ENCODE data around the gene C11orf58. TPM values are rescaled to one million over a fixed set of nuclear protein-coding genes. Genes with fewer than 3 reads are reported as not detected.

Gene C11orf58
- total RNA-seq, 1 donor from 2014 or later = 40.9 TPM

GRCh38 chr11:16773981-16774935 lies 35.8 kb downstream of the C11orf58 start:
- intact Hi-C loops (cut with DNase I) = no loop called here
- no peak for DNase-seq (ENCODE audit: low spot score in 2 of 2)
- H3K27me3 ChIP-seq = no peaks in the 10 kb centered on the region

DNA sequence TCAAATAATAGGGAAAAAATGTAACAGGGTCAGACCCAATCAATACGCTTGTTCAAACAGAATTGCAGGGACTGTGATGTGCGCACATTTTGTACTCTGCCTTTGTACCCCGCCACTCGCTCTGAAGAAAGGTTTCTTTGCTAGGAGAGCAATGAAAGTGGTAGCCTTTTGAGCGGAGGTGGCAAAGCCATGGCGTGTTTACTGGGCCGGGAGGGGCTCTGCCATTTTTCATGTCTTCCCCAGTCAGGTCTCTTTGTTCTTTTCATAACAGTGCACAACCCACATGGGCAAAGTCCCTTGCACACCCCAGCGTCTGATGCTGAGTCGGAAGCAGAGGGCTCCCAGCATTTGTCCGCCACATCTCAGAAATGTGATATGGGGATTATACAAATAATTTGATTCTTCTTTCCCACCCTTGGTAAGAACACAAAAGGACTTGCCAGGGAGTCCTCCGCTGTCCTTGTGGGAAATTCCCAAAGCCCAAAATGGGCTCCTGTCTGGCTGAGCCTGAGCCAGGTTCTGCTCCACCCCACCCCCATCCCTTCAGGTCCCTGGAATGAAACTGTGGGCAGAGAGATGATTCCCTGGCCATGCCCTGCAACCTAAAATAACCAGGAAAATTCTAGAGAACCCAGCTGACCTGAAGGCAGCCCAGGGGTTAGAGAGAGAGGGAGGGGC lies 36.6 kb downstream of the C11orf58 start:
- no peak for DNase-seq (ENCODE audit: low spot score in 2 of 2)
- Histone ChIP-seq H3K4me3 (no peak overlapping the region), H3K27ac (no peak overlapping the region), H3K36me3 (no peaks in the 10 kb centered on the region), H3K9me3 (no peaks in the 10 kb centered on the region), H3K27me3 (no peaks in the 10 kb centered on the region), H3K4me1 (no peaks in the 10 kb centered on the region)
- TF ChIP-seq CTCF (IDR thresholded peaks at IDR 0.05) = no peak
- intact Hi-C loops (cut with DNase I) = no loop called here

More at GRCh38 chr11:16773981-16774935, 35.8 kb downstream of the C11orf58 start:
- H3K36me3 ChIP-seq = no peaks in the 10 kb centered on the region
- no peak for TF ChIP-seq CTCF (IDR thresholded peaks at IDR 0.05)
- H3K9me3 ChIP-seq = no peaks in the 10 kb centered on the region
- H3K4me1 ChIP-seq = no peaks in the 10 kb centered on the region
- no peak overlapping the region for H3K4me3 ChIP-seq
- no peak overlapping the region for H3K27ac ChIP-seq

DNA sequence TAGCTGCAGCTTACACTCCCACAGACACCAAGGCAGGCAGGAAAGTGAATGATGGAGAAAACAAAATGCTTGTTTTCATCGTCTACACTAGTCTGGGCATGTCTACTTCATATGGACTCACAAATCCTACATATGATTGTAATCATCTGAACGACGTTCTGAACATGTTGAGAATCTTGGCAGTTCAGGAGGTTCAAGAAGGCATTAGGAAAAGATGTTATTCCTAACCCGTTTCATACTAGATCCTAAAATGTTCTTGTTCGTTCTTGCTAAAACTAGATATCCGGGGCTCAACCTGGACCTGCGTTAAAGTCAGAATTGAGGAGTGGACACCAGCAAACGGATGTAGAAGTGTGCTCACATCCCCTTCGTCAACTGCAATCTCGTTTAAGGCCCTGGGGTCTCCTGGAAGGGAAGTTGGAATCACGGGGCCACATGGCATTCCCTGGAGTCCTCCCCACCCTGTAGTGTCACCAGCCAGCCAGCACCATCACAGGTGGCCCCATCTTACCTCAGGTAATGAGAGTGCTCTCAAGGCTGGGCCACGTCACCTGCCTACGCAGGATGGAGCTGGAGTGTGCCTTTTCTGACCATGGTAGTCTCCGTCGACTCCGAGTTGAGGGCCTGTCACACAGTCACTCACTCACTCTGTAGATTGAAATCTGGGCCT lies 37.3 kb downstream of the C11orf58 start:
- no peaks in the 10 kb centered on the region for H3K4me1 ChIP-seq
- no peaks in the 10 kb centered on the region for H3K36me3 ChIP-seq
- no peak for TF ChIP-seq CTCF (IDR thresholded peaks at IDR 0.05)
- no peak overlapping the region for H3K27ac ChIP-seq
- H3K27me3 ChIP-seq = no peaks in the 10 kb centered on the region
- intact Hi-C loops (cut with DNase I) = no loop called here
- no peaks in the 10 kb centered on the region for H3K9me3 ChIP-seq
- H3K4me3 ChIP-seq = no peak overlapping the region
- no peak for DNase-seq (ENCODE audit: low spot score in 2 of 2)

- Histone ChIP-seq H3K27ac (no peak overlapping the region), H3K36me3 (no peaks in the 10 kb centered on the region), H3K9me3 (no peaks in the 10 kb centered on the region), H3K27me3 (no peaks in the 10 kb centered on the region), H3K4me3 (no peak overlapping the region), H3K4me1 (no peaks in the 10 kb centered on the region)
- no peak for DNase-seq (ENCODE audit: low spot score in 2 of 2)
- TF ChIP-seq CTCF (IDR thresholded peaks at IDR 0.05) = no peak
- intact Hi-C loops (cut with DNase I) = no loop called here
These were observed 38.5 kb downstream of the C11orf58 start for GRCh38 chr11:16776711-16777612.

DNA sequence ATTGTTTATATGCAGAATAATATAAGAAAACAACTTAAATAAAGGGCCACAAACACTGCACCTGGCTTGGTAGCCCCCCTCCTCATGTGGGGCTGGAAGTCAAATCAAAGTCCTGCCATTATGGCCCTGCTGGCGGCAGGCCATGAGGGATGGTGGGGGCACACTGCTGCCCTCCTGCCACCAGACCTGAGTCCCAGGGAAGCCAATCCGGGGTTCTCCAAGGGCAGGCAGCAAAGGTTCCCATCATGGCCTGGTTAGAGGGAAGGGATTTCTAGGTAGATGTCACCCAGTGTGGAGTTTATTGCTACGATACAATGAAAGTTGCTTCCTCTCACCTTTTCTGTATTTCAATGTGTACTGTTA lies 39.1 kb downstream of the C11orf58 start:
- no peak for TF ChIP-seq CTCF (IDR thresholded peaks at IDR 0.05)
- Histone ChIP-seq H3K36me3 (no peaks in the 10 kb centered on the region), H3K27me3 (no peaks in the 10 kb centered on the region), H3K27ac (no peak overlapping the region), H3K4me1 (no peaks in the 10 kb centered on the region), H3K9me3 (no peaks in the 10 kb centered on the region), H3K4me3 (no peak overlapping the region)
- intact Hi-C loops (cut with DNase I) = no loop called here
- DNase-seq (ENCODE audit: low spot score in 2 of 2) = no peak
